K562 (cell line): Measurements from ENCODE around the gene CUTA. TPM values are rescaled to one million over a fixed set of nuclear protein-coding genes. Genes with fewer than 3 reads are reported as not detected.

Source experiments
- BCOR ChIP-seq: fragments of 450-650 bp; IDR thresholded peaks from 2 replicates; pipeline ENCODE4 v1.6.1; 2016
- CTBP1 ChIP-seq: fragments of 450-650 bp; IDR thresholded peaks from 2 replicates; pipeline ENCODE4 v1.6.1; 2016; ENCODE audit warnings: borderline replicate concordance
- GABPA ChIP-seq: fragments of 200-800 bp; sonication (Bioruptor generic); conservative IDR thresholded peaks from 2 replicates; pipeline ENCODE4 v1.6.1; 2016; ENCODE audit warnings: low read depth, missing genetic modification characterization, missing compliant biosample characterization
- KLF16 ChIP-seq: IDR thresholded peaks from 2 replicates; pipeline ENCODE4 v1.6.1; 2016; ENCODE audit warnings: antibody characterized with exemption
- MAZ ChIP-seq, 2 experiments: fragments of 450-650 bp in 1 of 2; sonication (generic) in 1 of 2; formaldehyde crosslinking; IDR thresholded peaks in 1 of 2; conservative IDR thresholded peaks in 1 of 2; 2 replicates each; pipeline versions ENCODE4 v1.4.0 to v1.5.0; 2020; ENCODE audit warnings: mild to moderate bottlenecking in 1 of 2, missing genetic modification reagents in 1 of 2
- MCM5 ChIP-seq: fragments of 450-650 bp; IDR thresholded peaks from 2 replicates; pipeline ENCODE4 v1.6.1; 2016; ENCODE audit warnings: low read depth
- MCM7 ChIP-seq, 2 experiments: fragments of 450-650 bp; IDR thresholded peaks; 2 replicates each; pipeline ENCODE4 v1.6.1; 2016 to 2018
- SETDB1 ChIP-seq: IDR thresholded peaks from one replicate; pipeline ENCODE4 v1.6.1; 2012; ENCODE audit warnings: low read length, control low read depth, inconsistent platforms
- SIRT6 ChIP-seq: IDR thresholded peaks from one replicate; pipeline ENCODE4 v1.6.1; 2012; ENCODE audit warnings: low read depth, mild to moderate bottlenecking, control low read depth, inconsistent platforms, low read length, moderate library complexity
- SMAD1 ChIP-seq: fragments of 150-350 bp; IDR thresholded peaks from 2 replicates; pipeline ENCODE4 v1.6.1; 2014; ENCODE audit warnings: low read length, low read depth; ENCODE audit not compliant: partially characterized antibody
- SMARCA4 ChIP-seq: fragments of 450-650 bp; IDR thresholded peaks from 2 replicates; pipeline ENCODE4 v1.6.1; 2016
- ZNF3 ChIP-seq: fragments of 250-450 bp; sonication (Bioruptor Pico); IDR thresholded peaks from 2 replicates; pipeline ENCODE4 v1.5.0; 2021; ENCODE audit warnings: mild to moderate bottlenecking, moderate library complexity
- ZNF316 ChIP-seq: fragments of 450-650 bp; IDR thresholded peaks from 2 replicates; pipeline ENCODE4 v1.6.1; 2016
- ZNF551 ChIP-seq: fragments of 250-450 bp; sonication (Bioruptor Pico); IDR thresholded peaks from 2 replicates; pipeline ENCODE4 v1.5.0; 2021; ENCODE audit warnings: mild to moderate bottlenecking, moderate library complexity
- ZNF696 ChIP-seq: fragments of 250-450 bp; sonication (Bioruptor Pico); conservative IDR thresholded peaks from 2 replicates; pipeline ENCODE4 v1.4.0; 2020; ENCODE audit warnings: mild to moderate bottlenecking, moderate library complexity
- ZNF79 ChIP-seq: fragments of 250-450 bp; sonication (Bioruptor Pico); IDR thresholded peaks from 2 replicates; pipeline ENCODE4 v1.4.0; 2020; ENCODE audit warnings: low read depth, mild to moderate bottlenecking, moderate library complexity
- polyA plus RNA-seq, 8 experiments: library from polyadenylated mRNA; depleted of rRNA in 4 of 8; stranded (reverse) in 5 of 8; unstranded in 3 of 8; fragments of >200 nt; fragmentation: Nextera tagmentation in 2 of 8; fragmentation: Illumina TruSeq in 1 of 8; extraction: Ambion mirVana in 2 of 8; extraction: Trizol in 1 of 8; gene quantifications; 2 replicates each; pipeline versions ENCODE4 v1.2.1 to v1.2.3, GENCODE V29; 2011 to 2014; ENCODE audit warnings: inconsistent platforms in 1 of 8, missing spikeins in 1 of 8
- total RNA-seq, 7 experiments: library from RNA; depleted of rRNA in 6 of 7; stranded (reverse); fragments of >200 nt in 6 of 7; fragmentation: Illumina TruSeq in 2 of 7; extraction: Trizol in 2 of 7; gene quantifications; 2 replicates each; pipeline versions ENCODE4 v1.2.1 to v1.2.3, GENCODE V29; 2011 to 2021; ENCODE audit warnings: low replicate concordance in 1 of 7
- TF ChIP-seq, protein P1 (sequence below): fragments of 200-800 bp; sonication (Bioruptor generic); IDR thresholded peaks from 2 replicates; pipeline ENCODE4 v1.6.1; 2016; ENCODE audit warnings: missing genetic modification characterization, missing compliant biosample characterization
- TF ChIP-seq, protein P2 (sequence below): sonication (generic); formaldehyde crosslinking; IDR thresholded peaks from 2 replicates; pipeline ENCODE4 v1.8.0; 2022; ENCODE audit warnings: missing genetic modification reagents, mild to moderate bottlenecking, borderline replicate concordance
- TF ChIP-seq, protein P3 (sequence below): fragments of 450-650 bp; IDR thresholded peaks from 2 replicates; pipeline ENCODE4 v1.6.1; 2016; ENCODE audit warnings: low read depth, mild to moderate bottlenecking, moderate library complexity

The CUTA gene
- total and polyA plus RNA-seq, 9 of the 15 experiments (the other 6 are each of a cell fraction or from before 2014, with no cell fraction given), result 166 to 682 (median 310) TPM

DNA sequence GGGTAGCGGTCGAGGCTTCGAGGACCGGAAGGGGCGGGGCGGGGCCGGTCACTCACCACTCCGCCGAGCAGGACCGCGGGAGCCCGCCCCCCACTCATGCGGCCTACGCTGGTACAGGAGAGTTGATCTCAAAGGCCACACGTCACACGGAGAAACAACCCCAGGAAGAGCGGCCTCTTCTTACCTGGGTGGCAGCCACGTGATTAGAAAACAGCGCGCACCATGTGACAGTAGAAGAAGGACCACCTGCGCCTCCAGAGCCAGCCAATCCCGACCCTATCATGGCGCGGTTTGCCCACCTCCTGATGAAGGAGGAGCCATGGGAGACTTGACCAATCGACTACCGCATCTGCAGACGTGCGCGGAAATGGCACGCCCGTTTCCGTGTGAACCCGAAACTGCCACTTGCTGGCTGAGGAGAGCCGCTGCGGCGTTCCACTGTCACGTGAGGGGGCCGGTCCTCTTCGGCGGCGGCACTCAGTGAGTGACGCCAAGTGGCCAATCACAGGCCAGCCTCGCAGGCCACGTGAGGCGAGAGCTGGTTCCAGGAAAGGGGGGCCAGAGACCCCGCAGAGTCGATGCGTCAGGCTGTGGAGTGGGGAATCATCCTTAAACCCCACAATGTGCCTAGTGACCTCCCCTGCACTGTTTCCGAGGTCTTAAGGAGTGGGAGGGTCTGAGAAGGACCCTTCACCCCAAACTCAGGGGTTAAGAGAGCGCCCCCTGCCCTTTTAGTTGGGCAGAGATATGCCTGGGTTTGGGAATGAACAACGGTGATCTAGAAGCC is at the start of gene CUTA (continued):
- TF ChIP-seq, protein P1, sequence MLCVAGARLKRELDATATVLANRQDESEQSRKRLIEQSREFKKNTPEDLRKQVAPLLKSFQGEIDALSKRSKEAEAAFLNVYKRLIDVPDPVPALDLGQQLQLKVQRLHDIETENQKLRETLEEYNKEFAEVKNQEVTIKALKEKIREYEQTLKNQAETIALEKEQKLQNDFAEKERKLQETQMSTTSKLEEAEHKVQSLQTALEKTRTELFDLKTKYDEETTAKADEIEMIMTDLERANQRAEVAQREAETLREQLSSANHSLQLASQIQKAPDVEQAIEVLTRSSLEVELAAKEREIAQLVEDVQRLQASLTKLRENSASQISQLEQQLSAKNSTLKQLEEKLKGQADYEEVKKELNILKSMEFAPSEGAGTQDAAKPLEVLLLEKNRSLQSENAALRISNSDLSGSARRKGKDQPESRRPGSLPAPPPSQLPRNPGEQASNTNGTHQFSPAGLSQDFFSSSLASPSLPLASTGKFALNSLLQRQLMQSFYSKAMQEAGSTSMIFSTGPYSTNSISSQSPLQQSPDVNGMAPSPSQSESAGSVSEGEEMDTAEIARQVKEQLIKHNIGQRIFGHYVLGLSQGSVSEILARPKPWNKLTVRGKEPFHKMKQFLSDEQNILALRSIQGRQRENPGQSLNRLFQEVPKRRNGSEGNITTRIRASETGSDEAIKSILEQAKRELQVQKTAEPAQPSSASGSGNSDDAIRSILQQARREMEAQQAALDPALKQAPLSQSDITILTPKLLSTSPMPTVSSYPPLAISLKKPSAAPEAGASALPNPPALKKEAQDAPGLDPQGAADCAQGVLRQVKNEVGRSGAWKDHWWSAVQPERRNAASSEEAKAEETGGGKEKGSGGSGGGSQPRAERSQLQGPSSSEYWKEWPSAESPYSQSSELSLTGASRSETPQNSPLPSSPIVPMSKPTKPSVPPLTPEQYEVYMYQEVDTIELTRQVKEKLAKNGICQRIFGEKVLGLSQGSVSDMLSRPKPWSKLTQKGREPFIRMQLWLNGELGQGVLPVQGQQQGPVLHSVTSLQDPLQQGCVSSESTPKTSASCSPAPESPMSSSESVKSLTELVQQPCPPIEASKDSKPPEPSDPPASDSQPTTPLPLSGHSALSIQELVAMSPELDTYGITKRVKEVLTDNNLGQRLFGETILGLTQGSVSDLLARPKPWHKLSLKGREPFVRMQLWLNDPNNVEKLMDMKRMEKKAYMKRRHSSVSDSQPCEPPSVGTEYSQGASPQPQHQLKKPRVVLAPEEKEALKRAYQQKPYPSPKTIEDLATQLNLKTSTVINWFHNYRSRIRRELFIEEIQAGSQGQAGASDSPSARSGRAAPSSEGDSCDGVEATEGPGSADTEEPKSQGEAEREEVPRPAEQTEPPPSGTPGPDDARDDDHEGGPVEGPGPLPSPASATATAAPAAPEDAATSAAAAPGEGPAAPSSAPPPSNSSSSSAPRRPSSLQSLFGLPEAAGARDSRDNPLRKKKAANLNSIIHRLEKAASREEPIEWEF, result no peak
- TF ChIP-seq, protein P2, sequence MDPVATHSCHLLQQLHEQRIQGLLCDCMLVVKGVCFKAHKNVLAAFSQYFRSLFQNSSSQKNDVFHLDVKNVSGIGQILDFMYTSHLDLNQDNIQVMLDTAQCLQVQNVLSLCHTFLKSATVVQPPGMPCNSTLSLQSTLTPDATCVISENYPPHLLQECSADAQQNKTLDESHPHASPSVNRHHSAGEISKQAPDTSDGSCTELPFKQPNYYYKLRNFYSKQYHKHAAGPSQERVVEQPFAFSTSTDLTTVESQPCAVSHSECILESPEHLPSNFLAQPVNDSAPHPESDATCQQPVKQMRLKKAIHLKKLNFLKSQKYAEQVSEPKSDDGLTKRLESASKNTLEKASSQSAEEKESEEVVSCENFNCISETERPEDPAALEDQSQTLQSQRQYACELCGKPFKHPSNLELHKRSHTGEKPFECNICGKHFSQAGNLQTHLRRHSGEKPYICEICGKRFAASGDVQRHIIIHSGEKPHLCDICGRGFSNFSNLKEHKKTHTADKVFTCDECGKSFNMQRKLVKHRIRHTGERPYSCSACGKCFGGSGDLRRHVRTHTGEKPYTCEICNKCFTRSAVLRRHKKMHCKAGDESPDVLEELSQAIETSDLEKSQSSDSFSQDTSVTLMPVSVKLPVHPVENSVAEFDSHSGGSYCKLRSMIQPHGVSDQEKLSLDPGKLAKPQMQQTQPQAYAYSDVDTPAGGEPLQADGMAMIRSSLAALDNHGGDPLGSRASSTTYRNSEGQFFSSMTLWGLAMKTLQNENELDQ, result no peak
- TF ChIP-seq ZNF316 (no peak), MCM5 (no peak), ZNF79 (CRISPR knock-in tag) (no peak), KLF16 (no peak), GABPA (tag) (peak; percentile 90), MAZ (CRISPR knock-in tag; conservative IDR thresholded peaks at IDR 0.05 in 1 of 2, IDR thresholded peaks at IDR 0.05 in 1 of 2) (peak; percentile 72 to 78; a peak in 3 of 4 replicates), SMAD1 (peak; percentile 22), ZNF696 (no peak), MCM7 (IDR thresholded peaks at IDR 0.05) (no peak), BCOR (no peak), SMARCA4 (peak; percentile 74), ZNF3 (CRISPR knock-in tag) (no peak), CTBP1 (peak; percentile 89), ZNF551 (CRISPR knock-in tag) (no peak), SIRT6 (peak; percentile 56), SETDB1 (no peak)
- TF ChIP-seq, protein P3, sequence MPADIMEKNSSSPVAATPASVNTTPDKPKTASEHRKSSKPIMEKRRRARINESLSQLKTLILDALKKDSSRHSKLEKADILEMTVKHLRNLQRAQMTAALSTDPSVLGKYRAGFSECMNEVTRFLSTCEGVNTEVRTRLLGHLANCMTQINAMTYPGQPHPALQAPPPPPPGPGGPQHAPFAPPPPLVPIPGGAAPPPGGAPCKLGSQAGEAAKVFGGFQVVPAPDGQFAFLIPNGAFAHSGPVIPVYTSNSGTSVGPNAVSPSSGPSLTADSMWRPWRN, result peak; percentile 86
